H1 (cell line): ENCODE results near the gene CISTR. TPM values are rescaled to one million over a fixed set of nuclear protein-coding genes. Genes with fewer than 3 reads are reported as not detected.

ENCODE experiments used
- ASH2L ChIP-seq: fragments of 200-600, 300-600 bp; sonication (generic); IDR thresholded peaks from one replicate; pipeline ENCODE4 v1.7.1; 2017; ENCODE audit warnings: low read length
- BACH1 ChIP-seq: IDR thresholded peaks from 2 replicates; pipeline ENCODE4 v1.6.1; 2012; ENCODE audit warnings: low read length, improper control_type of control experiment
- CBX8 ChIP-seq: fragments of 300-800, 300-1000 bp; sonication (generic); IDR thresholded peaks from 2 replicates; pipeline ENCODE4 v1.7.1; 2016; ENCODE audit warnings: low read depth, low read length, borderline replicate concordance
- GABPA ChIP-seq: IDR thresholded peaks from 2 replicates; pipeline ENCODE4 v1.6.1; 2011; ENCODE audit warnings: mild to moderate bottlenecking, low read length, moderate library complexity, borderline replicate concordance; ENCODE audit not compliant: insufficient read depth
- NRF1 ChIP-seq: IDR thresholded peaks from 2 replicates; pipeline ENCODE4 v1.6.1; 2011; ENCODE audit warnings: mild to moderate bottlenecking, low read depth, low read length, improper control_type of control experiment
- SAP30 ChIP-seq: fragments of 300-600 bp; sonication (generic); IDR thresholded peaks from 2 replicates; pipeline ENCODE4 v1.7.1; 2012; ENCODE audit warnings: low read length, moderate library complexity, mild to moderate bottlenecking, inconsistent platforms; ENCODE audit not compliant: insufficient read depth, insufficient replicate concordance
- SIX5 ChIP-seq: IDR thresholded peaks from 2 replicates; pipeline ENCODE4 v1.6.1; 2011; ENCODE audit warnings: mild to moderate bottlenecking, low read depth, low read length
- polyA plus RNA-seq, 7 experiments: library from polyadenylated mRNA; depleted of rRNA in 3 of 7; stranded (reverse) in 5 of 7; unstranded in 2 of 7; fragments of >200 nt in 5 of 7; fragments of 200-250 nt in 2 of 7; gene quantifications; 1 replicate in 5 of 7; 2 replicates in 1 of 7; 4 replicates in 1 of 7; pipeline versions ENCODE4 v1.2.1 to v1.2.3, GENCODE V29; 2011 to 2013; ENCODE audit warnings: missing spikeins in 2 of 7, mixed read lengths in 2 of 7
- total RNA-seq: library from RNA; stranded (reverse); fragmentation: NEBNext Ultra II Directional; extraction: Animal tissue kit (Norgen Biotek cat#: 25700); gene quantifications from 2 replicates; pipeline ENCODE4 v1.2.1, GENCODE V29; 2021
- TF ChIP-seq, protein P1 (sequence below): fragments of 300-600 bp; sonication (generic); IDR thresholded peaks from 2 replicates; pipeline ENCODE4 v1.7.1; 2012; ENCODE audit warnings: low read length, moderate library complexity, mild to moderate bottlenecking, inconsistent platforms; ENCODE audit not compliant: insufficient replicate concordance
- TF ChIP-seq, protein P2 (sequence below): IDR thresholded peaks from 2 replicates; pipeline ENCODE4 v1.6.1; 2012; ENCODE audit warnings: inconsistent platforms

The CISTR gene
- total and polyA plus RNA-seq, 2 of the 8 experiments (the other 6 are each of a cell fraction or from before 2014, with no cell fraction given): not detected

DNA sequence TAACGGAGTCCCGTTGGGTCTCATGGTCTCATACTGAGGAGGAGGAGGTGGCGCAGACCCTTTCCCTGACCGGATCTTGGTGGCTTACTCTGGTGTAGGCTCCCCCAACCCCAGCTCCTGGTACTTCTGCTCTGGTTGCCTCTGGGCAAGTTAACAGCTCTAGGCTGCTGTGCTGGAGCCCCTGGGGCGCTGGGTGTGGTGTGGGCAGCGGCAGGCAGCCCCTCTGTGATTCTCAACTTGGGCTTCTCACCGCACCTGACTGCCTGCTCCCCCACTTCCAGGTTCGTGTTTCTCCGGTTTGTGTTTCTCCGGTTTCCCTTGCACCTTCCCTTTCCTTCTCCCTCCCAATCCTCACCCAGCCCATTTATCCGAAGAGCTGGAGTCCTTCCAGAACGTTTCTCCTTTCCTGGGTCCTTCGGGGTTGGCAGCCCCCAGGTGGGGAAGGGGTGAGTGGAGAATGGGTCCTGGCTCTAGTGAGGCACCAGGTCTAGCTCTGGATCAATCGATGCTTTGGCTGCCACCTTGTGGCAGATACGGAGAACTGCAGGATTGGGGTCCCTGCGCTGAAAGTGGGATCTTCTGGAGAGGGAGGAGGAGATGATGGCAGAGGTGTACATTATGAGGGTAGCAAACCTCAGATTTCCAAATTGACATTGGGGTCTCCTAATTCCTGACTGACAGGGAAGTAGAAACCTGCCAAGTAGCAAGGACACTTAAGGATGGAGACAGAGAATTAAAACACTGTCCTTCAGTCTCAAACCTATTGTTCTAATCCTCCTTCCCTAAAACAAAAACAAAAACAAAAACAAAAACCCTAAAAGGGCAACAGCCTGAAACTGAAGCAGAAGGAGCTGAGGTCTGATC lies 8.3 kb downstream of the CISTR start (continued):
- TF ChIP-seq, protein P1, sequence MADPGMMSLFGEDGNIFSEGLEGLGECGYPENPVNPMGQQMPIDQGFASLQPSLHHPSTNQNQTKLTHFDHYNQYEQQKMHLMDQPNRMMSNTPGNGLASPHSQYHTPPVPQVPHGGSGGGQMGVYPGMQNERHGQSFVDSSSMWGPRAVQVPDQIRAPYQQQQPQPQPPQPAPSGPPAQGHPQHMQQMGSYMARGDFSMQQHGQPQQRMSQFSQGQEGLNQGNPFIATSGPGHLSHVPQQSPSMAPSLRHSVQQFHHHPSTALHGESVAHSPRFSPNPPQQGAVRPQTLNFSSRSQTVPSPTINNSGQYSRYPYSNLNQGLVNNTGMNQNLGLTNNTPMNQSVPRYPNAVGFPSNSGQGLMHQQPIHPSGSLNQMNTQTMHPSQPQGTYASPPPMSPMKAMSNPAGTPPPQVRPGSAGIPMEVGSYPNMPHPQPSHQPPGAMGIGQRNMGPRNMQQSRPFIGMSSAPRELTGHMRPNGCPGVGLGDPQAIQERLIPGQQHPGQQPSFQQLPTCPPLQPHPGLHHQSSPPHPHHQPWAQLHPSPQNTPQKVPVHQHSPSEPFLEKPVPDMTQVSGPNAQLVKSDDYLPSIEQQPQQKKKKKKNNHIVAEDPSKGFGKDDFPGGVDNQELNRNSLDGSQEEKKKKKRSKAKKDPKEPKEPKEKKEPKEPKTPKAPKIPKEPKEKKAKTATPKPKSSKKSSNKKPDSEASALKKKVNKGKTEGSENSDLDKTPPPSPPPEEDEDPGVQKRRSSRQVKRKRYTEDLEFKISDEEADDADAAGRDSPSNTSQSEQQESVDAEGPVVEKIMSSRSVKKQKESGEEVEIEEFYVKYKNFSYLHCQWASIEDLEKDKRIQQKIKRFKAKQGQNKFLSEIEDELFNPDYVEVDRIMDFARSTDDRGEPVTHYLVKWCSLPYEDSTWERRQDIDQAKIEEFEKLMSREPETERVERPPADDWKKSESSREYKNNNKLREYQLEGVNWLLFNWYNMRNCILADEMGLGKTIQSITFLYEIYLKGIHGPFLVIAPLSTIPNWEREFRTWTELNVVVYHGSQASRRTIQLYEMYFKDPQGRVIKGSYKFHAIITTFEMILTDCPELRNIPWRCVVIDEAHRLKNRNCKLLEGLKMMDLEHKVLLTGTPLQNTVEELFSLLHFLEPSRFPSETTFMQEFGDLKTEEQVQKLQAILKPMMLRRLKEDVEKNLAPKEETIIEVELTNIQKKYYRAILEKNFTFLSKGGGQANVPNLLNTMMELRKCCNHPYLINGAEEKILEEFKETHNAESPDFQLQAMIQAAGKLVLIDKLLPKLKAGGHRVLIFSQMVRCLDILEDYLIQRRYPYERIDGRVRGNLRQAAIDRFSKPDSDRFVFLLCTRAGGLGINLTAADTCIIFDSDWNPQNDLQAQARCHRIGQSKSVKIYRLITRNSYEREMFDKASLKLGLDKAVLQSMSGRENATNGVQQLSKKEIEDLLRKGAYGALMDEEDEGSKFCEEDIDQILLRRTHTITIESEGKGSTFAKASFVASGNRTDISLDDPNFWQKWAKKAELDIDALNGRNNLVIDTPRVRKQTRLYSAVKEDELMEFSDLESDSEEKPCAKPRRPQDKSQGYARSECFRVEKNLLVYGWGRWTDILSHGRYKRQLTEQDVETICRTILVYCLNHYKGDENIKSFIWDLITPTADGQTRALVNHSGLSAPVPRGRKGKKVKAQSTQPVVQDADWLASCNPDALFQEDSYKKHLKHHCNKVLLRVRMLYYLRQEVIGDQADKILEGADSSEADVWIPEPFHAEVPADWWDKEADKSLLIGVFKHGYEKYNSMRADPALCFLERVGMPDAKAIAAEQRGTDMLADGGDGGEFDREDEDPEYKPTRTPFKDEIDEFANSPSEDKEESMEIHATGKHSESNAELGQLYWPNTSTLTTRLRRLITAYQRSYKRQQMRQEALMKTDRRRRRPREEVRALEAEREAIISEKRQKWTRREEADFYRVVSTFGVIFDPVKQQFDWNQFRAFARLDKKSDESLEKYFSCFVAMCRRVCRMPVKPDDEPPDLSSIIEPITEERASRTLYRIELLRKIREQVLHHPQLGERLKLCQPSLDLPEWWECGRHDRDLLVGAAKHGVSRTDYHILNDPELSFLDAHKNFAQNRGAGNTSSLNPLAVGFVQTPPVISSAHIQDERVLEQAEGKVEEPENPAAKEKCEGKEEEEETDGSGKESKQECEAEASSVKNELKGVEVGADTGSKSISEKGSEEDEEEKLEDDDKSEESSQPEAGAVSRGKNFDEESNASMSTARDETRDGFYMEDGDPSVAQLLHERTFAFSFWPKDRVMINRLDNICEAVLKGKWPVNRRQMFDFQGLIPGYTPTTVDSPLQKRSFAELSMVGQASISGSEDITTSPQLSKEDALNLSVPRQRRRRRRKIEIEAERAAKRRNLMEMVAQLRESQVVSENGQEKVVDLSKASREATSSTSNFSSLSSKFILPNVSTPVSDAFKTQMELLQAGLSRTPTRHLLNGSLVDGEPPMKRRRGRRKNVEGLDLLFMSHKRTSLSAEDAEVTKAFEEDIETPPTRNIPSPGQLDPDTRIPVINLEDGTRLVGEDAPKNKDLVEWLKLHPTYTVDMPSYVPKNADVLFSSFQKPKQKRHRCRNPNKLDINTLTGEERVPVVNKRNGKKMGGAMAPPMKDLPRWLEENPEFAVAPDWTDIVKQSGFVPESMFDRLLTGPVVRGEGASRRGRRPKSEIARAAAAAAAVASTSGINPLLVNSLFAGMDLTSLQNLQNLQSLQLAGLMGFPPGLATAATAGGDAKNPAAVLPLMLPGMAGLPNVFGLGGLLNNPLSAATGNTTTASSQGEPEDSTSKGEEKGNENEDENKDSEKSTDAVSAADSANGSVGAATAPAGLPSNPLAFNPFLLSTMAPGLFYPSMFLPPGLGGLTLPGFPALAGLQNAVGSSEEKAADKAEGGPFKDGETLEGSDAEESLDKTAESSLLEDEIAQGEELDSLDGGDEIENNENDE: no peak
- TF ChIP-seq SAP30 (no peak), GABPA (no peak), BACH1 (no peak), ASH2L (peak; percentile 40), CBX8 (no peak), NRF1 (0 out of 2 replicates have a peak, but pooled peaks have one; percentile 5), SIX5 (no peak)
- TF ChIP-seq, protein P2, sequence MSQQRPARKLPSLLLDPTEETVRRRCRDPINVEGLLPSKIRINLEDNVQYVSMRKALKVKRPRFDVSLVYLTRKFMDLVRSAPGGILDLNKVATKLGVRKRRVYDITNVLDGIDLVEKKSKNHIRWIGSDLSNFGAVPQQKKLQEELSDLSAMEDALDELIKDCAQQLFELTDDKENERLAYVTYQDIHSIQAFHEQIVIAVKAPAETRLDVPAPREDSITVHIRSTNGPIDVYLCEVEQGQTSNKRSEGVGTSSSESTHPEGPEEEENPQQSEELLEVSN: no peak
